Activated T-cell treated with anti-CD3 and anti-CD28 coated beads, Interleukin-2, amount 50 U/mL, for 48 hours (primary cell): Measurements from ENCODE around the gene IKZF1.

ENCODE experiments used
- DNase-seq, 2 experiments: peaks; one replicate each; pipeline ENCODE4 v3.0.0-alpha.2; 2020

IKZF1 gene

DNA sequence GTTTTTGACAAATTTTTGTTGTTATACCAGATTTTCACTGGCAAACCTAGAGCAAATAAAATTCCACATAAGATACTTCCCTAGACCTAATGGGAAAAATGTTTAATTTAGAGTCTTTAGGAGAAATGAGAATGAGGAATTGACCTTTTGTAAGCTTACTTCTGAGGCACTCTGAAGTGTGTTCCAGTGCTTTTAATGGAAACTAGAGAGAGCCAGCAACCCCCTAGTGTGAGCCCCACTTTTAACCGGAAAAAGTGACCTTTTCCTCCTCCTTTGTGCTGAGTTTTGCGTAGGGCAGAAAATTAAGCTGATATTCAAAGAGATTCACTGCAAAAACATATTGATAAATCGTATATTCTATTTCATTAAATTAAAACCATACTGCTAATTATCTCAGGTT lies 5.2 kb downstream of the IKZF1 start:
- no peak for DNase-seq

DNA sequence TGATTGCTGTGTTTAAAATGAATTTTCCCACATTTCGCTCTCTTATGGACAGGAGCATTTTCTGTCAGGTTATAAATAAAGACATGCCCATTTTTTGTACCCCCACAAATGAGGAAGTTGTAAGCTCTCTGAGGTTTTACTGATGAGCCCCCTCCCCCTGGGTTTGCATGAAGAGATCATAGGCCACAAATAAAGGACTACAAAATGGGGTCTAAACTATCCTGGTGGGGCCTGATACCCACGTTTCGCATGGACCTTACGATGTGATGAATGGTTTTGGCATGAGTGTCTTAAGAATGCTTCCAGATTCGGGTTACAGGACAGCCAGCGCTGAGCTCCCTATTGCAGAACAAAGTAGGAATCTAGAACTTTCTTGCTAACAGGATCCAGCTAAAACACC lies 5.8 kb downstream of the IKZF1 start:
- peak in 1 of 2 experiments; percentile 57 for DNase-seq

DNA sequence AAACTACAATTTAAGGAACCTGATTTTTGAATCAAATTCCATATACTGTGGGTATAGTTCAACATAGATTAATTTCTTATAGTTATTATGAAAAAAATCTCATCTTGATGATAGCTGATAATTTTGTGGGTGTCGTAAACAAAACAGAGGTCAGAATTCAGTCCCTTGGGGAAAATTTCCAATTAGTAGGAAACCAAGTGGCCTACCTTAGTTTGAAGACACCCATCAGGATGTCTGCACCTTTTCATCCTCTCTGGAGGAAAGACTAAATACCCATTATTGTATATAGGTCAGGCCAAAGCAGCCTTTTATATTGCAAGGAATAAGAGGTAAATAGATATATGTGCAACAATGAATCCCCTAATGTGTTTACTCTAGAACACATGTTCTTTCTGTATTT lies 6.4 kb downstream of the IKZF1 start:
- no peak for DNase-seq

DNA sequence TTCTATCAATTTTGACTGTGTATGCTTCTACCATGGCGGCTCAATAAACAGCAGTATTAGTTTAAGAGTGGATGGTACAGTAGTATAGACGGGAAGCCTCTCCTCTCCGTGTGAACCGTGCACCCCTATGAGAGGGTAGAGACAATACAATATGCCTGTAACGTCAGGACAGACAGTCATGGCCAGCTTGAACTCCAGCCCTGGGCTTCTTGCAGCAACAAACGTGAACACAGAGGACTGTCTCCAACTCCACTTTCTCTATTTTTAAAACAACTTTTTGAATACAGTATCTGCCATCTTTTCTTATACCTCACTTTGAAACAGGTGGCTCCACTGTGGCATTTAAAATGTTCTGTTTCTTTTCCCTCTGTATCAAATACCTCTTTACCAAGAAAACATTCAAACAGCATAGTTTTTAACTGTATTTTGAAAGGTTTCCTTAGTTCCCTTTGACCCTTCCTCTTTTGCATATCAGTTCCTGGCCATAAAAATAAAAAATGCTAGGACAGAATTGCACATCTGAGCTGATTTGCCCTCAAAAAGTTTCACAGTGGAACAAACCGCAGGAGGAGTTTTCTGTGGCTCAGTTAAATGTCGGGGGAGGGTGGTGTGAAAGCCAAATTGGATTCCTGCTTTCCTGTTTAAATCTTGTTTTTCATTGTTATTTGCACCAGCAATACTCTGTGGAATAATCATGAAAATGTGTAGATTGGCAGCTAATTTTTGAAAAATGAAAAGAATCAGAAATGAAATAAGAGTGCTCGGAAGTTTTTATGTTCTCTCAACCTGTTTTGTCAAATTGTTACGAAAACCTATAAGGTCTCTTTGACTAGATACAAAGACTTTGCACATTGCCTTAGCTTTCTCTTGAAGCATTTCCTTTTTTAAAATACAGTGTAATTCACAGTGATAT lies 8.0 kb downstream of the IKZF1 start:
- peak in 1 of 2 experiments; percentile 51 for DNase-seq

DNA sequence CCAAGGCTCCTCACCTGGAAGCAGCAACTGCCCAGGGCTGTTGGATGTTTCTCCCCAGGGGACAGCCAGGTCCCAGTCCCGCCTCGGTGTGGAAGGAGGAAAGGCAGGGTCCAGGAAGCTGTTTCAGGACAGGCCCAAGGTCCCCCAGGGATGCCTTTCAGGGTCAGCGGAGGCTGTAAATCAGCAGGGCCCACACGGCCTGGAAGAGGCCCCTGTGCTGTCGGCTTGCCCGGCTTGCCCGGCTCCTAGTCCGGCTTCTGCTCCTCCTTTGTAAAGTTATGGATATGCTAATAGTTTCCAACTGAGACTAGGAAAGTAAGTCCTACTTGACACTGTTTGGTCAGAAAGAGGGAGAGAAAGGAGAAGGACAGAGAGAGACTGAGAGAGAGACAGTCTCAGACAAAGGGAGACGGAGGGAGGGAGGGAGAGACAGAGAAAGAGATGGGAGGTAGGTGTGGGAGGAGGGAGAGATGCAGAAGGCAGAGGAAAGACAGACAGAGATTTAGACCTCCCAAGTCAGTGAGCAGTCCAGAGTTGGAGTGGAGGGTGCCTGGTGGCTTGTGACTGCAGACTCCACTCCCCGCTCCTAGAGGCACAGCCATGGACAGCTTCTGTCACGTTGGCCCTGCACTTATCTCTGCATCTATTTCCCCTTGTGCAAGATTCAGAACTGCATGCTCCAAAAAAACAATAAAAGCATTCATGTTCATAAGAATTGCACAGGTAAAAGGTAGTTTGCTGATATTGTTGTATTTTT lies 10.5 kb downstream of the IKZF1 start:
- DNase-seq, result peak in 1 of 2 experiments; percentile 48

DNA sequence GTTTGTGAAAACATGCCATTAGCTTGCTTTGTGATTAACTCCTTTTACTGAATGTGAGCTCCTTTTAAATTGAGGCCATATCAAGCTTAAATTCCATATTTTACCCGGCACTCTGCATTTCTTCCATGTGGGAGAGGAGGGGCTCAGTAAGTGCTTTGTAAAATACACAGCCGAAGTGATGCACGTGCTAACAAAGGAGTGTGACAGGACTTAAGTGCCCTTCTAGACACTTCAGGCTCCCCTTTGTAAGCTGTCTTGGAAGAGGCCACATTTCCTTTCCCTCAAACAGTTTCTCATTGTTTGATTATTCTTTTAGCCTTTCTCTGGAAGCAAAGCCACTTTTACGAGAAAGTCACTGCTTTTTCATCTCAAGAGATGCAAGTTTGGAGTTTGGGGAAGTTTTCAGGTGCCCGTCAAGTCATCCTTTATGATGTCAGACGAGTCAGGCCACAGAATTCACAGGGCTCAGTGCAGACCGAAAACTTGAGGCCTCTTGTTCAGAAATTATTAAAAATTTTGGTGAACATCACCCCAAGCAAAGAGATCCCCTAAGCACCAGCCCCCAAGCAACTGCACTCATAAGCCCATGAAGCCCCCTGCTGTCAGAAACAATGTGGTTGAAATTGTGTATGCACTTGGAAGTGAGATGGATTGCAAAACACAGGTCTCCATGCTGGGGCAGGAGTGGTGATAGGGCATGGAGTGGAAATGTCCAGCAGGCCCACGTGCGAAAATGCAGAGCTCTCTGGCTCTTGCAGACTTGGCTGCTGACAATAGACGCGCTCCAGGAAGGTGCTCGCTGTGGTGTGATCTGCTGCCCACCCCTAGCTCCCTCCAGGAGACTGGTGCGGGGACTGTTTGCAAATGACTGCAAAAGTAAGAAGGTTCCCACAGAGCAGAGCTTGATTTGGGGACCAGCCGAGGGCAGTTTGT lies 11.5 kb downstream of the IKZF1 start:
- peak; percentile 55 to 64 for DNase-seq

DNA sequence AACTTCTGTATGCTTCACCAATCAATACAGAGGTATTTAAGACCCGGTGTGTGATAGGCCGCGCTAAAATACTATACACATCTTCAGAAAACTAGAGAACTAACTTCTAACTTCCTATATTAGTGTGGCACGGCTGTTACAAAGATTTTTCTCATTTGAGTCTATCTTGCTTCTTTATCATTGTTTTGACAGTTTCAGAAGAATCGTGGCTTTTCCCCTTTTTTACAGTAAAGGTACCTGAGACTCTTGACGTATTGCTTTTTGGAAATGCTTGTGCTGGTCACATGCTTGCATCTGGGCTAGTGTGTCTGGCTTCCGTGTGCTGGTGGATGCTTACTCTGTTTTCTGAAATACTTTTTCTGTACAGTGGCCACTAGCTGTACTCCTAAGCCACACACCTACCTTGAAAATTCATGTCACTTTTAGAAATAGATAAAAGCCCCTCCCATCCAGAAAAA lies 12.7 kb downstream of the IKZF1 start:
- DNase-seq, result peak in 1 of 2 experiments; percentile 35

DNA sequence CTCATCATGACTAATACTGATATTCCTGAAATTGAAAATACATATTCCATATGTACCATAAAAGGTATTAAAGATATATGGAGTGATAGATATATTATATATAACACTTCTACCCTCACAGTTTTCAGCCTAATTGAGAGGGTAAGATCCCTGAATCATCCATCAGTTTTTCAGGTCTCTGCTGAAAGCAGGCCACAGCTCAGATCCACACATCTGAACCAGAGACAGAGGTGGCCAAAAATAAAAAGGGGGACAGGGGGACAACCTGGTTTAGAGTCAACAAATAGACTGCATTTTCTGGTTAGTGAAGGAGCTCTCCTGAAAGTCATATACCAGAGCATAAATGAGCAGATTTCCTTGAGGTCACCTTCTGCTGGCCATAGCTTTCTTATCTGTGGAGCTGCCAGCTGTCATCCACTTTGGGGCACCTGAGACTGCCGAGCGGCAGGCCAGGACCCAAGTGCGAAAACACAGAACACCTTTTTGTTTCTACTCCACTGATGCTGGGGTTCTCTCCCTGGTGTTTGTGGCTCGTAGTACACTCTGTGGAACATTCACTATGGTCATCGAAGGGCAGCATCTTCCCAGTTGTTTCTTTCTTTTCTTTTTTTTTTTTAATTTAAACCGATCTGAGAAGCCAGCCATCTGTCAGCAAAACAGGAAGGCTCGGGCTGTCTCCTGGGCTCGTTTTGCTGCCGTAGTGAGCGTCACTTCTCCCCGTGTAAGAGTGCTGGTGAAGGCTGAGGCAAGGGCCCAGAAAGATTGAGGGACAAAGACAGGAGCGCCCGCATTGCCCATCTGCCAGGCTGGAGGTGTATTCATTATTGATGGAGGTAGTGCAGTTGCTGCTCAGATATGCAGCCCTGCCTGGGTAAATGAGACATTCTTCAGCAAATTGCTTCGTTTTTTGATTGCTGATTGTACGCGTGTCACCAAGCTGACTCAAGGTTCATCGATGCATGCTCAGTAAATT lies 13.5 kb downstream of the IKZF1 start:
- peak; percentile 58 to 65 for DNase-seq

DNA sequence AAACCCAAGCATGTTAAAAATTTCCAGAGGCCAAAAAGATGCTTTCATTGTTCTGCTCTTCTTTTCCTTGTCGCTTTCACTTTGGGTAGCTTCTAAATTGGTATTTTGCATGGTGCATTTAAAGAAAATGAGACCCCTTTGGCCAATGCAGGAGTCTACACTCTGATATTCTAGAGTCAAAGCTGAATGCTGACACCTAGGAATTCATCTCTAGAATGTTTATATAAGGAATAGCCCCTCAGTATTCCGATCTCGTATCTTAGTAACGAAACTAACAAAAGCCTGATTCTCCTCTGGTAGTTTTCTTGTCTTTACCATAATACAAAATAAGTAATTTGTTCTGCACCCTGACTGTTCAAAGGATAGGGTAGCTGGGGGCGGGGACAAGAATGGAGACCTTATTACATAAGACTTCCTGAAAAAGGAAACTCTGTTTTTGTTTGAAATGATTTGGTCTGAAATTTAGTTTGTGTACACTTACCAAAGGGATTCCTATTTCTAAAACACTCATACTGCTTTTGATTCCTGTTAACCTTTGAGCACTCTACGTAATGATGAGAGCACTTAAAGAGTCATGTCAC lies 17.1 kb downstream of the IKZF1 start:
- no peak for DNase-seq

DNA sequence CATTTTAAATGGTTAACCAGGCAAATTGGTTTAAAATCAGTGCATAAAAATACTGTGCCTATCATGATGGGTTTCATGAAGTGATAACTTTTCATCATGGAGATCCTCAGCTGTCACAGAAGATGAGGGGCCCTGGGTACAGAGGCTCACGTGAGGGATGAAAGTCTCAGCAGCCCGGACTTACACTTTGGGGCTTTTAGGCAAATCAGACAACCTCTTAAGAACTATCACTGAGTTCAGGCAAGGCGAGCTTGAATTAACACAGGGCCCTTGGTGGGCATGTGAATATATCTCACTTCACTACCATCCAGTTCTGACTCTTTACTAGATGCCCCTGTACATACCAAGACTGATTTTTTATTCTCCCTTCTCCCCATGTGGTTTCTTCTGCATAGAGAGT lies 19.6 kb downstream of the IKZF1 start:
- no peak for DNase-seq

DNA sequence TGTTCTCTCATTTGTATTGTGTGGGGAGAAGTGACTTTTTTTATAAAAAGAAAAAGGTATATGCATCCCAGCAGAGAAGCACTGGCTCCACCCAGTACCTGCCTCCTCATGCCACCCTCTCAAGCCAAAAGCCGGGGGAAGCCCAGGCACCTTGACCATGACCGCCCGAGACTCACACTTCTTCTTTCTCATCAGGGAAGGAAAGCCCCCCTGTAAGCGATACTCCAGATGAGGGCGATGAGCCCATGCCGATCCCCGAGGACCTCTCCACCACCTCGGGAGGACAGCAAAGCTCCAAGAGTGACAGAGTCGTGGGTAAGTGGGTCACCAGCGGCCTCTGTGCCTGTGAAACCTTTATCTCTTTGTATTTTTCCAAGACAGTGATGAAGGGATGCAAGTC lies 22.9 kb downstream of the IKZF1 start:
- no peak for DNase-seq

DNA sequence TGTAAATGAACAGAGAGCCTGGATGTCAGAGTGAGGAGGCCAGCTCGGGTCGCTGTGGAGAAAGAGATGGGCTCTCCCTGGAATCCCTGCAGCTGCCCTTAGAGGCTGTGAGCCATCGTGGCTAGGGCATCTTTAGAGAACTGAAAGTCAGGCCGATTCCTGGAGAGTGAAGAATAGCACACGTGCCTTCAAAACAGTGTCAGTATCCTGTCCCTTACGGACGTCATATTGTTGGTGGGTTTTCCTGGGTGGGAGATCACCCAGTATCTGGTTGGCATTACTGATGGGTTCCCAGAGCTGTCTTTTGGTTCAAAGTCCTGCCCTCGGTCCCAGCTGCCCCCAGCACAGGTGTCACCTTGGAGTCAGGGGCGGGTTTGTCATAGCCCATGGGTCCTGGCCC lies 25.3 kb downstream of the IKZF1 start:
- peak in 1 of 2 experiments; percentile 29 for DNase-seq

DNA sequence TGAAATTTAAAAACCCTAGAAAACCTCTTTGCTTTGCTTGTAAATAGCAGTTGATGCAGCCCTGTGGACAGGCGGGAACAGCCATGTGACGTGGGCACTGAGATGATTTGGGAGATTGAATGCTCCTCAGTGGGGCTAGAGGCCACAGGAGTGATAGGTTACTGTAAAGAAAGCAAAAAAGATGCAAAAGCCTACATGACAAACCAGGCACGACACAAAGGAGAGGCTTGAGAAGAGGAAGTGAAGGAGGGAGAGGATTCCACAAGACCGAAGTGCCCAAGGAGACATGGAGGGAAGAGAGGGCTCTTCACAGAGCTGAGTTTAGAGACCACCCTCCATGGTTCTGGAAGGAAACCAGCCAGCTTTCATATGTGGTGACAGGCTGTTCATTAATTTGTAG lies 25.7 kb downstream of the IKZF1 start:
- peak in 1 of 2 experiments; percentile 28 for DNase-seq

DNA sequence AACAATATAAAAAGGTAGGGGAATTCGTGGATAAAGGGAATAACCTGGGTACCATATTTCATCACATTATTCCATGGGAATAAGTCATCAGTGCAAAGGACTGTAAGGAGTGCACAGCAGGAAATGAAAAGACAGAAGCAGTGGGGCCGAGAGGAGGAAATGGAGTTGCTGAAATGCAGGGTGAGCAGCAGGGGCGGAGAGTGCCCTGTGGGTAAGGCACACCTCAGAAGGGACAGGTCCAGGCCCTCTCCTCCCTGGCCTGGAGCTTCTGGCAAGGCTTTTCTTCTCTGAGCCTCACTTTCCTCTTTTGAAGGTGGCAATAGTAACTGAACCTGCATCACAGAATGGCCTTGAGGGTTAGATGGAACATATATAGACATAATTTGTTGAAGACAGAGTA lies 26.2 kb downstream of the IKZF1 start:
- peak in 1 of 2 experiments; percentile 43 for DNase-seq

DNA sequence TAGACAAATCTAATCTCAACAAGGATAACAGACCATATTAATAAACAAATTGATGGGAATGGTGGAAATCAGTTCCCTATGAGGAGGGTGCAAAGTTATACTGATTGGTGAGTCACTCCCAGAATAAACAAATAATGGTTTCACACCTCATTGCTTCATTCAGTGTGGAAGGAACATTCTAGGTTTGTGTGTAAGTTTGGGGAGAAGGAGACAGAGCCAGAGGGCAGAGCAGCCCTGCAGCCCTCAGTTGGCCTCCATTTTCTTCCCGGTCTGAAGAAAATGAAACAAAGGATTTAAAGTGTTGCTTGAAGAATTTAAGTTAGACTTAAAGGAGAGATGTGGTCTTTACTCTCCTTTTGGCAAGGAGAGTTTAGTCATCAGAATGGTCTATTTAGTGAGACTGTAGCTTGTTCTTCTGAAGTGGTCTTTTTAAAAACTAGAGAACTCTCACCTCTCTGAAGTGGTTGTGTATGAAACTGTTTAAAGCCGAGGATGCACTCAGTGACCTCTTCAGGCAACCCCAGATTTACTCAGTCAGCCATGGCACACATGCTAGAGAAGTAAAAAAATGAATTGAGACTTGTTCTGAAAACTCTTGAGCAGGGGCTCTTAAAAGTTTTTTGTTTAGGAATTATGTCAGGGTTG lies 27.2 kb downstream of the IKZF1 start:
- peak in 1 of 2 experiments; percentile 56 for DNase-seq

DNA sequence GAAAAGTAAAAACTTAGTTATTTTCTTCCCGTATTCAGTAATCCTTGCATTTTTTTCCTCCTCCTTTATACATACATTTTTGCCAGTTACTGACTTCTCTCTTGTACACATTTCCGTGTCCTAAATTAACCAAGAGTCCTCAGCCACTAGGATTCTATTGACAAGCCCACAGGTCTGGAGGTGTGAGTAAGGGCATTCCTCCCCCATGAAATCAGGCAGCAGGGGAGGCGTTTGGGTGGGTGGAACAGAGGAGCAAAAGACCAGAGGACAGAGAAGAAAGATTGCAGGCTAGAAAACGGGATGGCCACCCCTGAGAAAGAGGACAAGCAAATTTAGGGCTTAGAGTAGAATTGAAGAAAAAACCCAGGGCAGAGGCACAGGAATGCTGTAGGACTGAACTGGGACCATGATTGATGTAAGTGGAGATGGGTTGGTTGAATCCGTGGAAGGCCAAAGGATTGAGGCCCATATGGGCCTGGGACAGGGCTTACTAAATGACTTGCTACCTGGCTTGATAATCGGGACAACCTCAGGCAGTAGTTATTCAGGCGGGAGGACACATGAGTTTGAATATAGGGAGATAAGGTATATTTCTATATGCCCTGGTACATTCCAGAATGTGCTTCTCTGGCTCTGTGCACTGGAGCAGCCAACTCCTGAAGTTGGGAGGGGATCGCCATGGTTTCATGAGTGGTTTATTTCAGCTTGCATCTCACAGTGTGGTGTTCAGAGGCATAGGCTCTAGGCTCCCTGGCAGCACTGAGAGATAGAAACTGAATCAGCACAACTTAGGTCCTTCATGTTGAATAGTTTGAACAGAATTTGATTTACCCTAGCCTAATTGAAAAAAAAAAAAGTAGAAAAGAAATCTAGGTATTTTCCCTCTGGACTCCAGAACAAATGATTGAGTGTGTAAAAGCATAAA lies 28.0 kb downstream of the IKZF1 start:
- peak in 1 of 2 experiments; percentile 42 for DNase-seq

DNA sequence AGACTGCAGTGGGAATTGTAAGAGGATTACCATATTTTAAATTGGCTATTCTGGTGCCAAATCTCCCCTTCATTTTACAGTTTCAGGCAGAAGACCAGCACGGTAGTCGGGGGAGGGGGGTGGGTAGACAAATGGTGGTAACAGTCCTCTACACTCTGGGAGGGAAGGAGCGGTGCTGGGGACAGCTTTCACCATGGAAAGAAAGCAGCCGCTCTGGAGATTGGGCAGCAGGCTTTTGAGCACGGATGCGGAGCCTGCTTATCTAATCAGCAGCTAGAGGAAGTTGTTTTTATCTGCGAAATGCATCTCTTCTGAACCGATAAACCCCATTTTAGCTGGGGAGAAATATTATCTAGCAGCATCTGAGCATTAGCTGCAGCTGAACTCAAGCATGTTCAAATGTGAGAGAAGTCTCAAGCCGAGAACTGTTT lies 28.7 kb downstream of the IKZF1 start:
- DNase-seq, result peak in 1 of 2 experiments; percentile 43

DNA sequence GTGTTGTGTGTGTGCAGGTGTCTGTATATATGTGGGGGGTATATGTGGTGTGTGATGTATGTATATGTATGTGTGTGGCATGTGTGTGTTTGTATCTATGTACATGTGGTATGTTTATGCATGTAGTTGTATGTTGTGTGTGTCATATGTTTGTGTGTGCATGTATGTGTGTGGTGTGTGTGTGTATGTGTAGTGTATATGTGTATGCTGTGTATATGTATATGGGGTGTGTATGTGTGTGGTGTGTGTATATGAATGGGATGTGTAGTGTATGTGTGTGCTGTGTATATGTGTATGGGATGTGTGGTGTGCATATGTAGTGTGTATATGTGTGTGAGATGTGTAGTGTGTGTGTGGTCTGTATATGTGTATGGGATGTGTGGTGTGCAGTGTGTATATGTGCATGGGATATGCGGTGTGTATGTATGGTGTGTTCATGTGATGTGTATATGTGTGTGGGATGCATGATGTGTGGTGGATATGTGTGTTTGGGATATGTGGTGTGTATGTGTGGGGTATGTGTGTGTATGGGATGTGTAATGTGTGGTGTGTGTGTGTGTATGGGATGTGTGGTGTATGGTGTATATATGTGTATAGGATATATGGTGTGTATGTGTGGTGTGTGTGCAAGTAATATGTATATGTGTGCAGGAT lies 30.0 kb downstream of the IKZF1 start:
- no peak for DNase-seq
